GM12874 (cell line): ENCODE data around the gene MRPL23.

Source experiments
- TF ChIP-seq, protein P1 (sequence below): IDR thresholded peaks from 2 replicates; pipeline ENCODE4 v1.5.1; 2011; ENCODE audit warnings: low read depth, mild to moderate bottlenecking, control low read depth, low read length, moderate library complexity; ENCODE audit not compliant: insufficient read depth

The MRPL23 gene

GRCh38 chr11:1918436-1919315, 28.5 kb upstream of the MRPL23 start:
- TF ChIP-seq, protein P1, sequence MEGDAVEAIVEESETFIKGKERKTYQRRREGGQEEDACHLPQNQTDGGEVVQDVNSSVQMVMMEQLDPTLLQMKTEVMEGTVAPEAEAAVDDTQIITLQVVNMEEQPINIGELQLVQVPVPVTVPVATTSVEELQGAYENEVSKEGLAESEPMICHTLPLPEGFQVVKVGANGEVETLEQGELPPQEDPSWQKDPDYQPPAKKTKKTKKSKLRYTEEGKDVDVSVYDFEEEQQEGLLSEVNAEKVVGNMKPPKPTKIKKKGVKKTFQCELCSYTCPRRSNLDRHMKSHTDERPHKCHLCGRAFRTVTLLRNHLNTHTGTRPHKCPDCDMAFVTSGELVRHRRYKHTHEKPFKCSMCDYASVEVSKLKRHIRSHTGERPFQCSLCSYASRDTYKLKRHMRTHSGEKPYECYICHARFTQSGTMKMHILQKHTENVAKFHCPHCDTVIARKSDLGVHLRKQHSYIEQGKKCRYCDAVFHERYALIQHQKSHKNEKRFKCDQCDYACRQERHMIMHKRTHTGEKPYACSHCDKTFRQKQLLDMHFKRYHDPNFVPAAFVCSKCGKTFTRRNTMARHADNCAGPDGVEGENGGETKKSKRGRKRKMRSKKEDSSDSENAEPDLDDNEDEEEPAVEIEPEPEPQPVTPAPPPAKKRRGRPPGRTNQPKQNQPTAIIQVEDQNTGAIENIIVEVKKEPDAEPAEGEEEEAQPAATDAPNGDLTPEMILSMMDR: no peak; the same call in 1 of the 2 replicates

- TF ChIP-seq, protein P1: no peak
Observed at GRCh38 chr11:1919391-1920127, 27.6 kb upstream of the MRPL23 start, which contains the start of gene TNNT3. TNNT3 (plus strand) TSS chr11:1919703; CDS start chr11:1922875, 3,172 bp downstream.

DNA sequence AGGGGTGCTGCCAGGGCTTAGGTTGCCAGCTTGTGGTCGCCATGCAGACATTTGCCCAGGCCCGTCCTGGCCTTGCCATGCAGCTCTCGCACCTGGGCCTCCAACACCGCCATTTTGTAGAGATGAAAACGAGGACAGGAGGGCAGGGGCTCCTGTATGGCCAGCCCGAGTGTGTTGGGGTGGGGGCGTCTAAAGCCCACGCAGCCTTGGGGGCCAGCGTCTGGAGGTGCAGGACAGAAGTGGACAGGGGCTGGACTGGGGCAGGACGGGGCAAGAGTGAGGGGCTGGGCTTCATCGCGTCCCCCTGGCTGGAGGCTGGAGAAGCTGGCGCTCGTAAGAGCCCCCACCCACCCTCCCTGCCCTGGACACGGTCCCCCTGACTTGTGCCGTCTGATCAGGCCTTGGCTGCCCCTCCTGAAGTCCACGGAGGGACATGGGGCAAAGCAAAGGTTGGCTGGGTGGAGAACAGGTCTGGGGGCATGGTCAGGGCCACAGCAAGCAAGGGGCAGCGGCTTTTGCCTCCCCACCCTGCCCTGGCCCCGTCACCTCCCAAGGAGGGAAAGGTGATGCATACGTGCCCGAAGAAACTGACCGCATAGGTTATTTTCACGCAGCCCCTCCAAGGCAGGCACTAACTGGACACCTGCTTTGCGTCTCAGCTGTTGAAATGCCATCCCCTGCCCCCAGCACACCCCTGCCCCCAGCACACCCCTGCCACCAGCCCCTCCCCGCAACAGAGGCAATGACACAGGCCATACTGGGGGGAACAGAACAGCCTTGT, 26.8 kb upstream of the MRPL23 start:
- TF ChIP-seq, protein P1: no peak

GRCh38 chr11:1920909-1921573, 26.1 kb upstream of the MRPL23 start:
- TF ChIP-seq, protein P1: no peak

DNA sequence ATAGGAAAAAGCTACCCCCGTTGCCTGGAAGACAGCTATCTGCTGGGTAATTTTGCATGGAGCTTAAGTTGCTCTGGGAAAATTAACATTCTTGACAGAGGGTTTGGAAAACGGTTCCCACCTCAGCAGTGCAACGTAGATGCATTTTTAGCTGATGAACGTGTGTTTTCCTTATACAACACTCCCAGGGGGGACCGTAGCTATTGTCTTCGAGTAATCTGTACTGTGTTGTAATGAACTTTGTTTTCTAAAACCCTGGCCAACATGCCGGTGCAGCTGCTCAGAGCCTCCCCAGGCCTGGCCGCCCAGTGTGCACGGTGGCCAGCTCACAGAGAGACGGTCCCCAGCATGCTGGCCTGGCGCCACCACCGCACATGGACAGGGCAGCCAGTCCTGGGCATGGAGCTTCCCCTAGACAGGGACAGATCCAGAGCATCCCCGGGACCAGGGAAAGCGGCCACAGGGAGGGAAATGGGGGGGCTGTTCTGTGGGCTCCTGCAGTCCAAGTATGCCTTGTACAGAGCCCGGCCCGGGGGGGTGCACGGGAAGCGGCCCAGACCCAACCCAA, 25.5 kb upstream of the MRPL23 start:
- TF ChIP-seq, protein P1: no peak

DNA sequence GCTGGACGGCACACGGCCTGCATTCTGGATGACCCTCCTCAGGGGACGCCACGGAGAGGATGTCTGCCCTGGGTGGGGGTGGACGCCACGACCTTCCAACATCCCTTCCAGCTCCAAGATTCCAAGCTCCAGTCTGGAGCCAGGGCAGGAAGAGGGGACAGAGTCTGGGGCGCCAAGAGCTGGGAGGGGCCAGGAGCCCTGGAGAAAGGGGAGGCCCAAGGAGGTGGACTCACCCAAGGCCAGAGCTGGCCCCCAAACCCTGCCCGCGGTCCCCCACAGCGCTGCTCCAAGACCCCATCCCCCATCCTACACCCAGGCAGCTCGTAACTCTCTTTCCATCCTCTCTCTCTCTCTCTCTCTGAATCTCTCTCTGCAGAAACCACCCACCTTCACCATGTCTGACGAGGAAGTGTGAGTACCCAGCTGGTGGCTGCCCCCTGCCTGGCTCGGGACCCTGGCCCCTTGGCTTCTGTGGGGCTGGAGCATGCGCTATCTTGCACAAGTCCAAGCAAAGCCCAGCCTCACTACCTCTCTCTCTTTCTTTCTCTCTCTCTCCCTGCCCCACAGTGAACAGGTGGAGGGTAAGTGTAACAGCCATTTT, 24.6 kb upstream of the MRPL23 start:
- TF ChIP-seq, protein P1: no peak
